H1 (cell line): Measurements from ENCODE around the gene BRD2. TPM values are rescaled to one million over a fixed set of nuclear protein-coding genes. Genes with fewer than 3 reads are reported as not detected.

Experiments
- CBX5 ChIP-seq: fragments of 300-800, 300-1000 bp; sonication (generic); IDR thresholded peaks from 2 replicates; pipeline ENCODE4 v1.7.1; 2016; ENCODE audit warnings: antibody characterized with exemption, low read length, low read depth
- CHD1 ChIP-seq: IDR thresholded peaks from 2 replicates; pipeline ENCODE4 v1.6.1; 2012; ENCODE audit warnings: low read depth, low read length, improper control_type of control experiment
- FOSL1 ChIP-seq: IDR thresholded peaks from 2 replicates; pipeline ENCODE4 v1.6.1; 2011; ENCODE audit warnings: mild to moderate bottlenecking, low read depth, low read length, moderate library complexity; ENCODE audit not compliant: insufficient read depth
- MAX ChIP-seq: IDR thresholded peaks from 2 replicates; pipeline ENCODE4 v1.6.1; 2012; ENCODE audit warnings: inconsistent platforms
- POU5F1 ChIP-seq: IDR thresholded peaks from 2 replicates; pipeline ENCODE4 v1.6.1; 2011; ENCODE audit warnings: low read depth, mild to moderate bottlenecking, low read length, moderate library complexity
- RXRA ChIP-seq: IDR thresholded peaks from 2 replicates; pipeline ENCODE4 v1.6.1; 2011; ENCODE audit warnings: low read depth, mild to moderate bottlenecking, low read length, moderate library complexity; ENCODE audit not compliant: insufficient read depth
- TAF1 ChIP-seq: IDR thresholded peaks from 2 replicates; pipeline ENCODE4 v1.6.1; 2011; ENCODE audit warnings: mild to moderate bottlenecking, low read depth, low read length
- polyA plus RNA-seq, 7 experiments: library from polyadenylated mRNA; depleted of rRNA in 3 of 7; stranded (reverse) in 5 of 7; unstranded in 2 of 7; fragments of >200 nt in 5 of 7; fragments of 200-250 nt in 2 of 7; gene quantifications; 1 replicate in 5 of 7; 2 replicates in 1 of 7; 4 replicates in 1 of 7; pipeline versions ENCODE4 v1.2.1 to v1.2.3, GENCODE V29; 2011 to 2013; ENCODE audit warnings: missing spikeins in 2 of 7, mixed read lengths in 2 of 7
- total RNA-seq: library from RNA; stranded (reverse); fragmentation: NEBNext Ultra II Directional; extraction: Animal tissue kit (Norgen Biotek cat#: 25700); gene quantifications from 2 replicates; pipeline ENCODE4 v1.2.1, GENCODE V29; 2021
- TF ChIP-seq, protein P1 (sequence below): fragments of 300-600 bp; sonication (generic); IDR thresholded peaks from 2 replicates; pipeline ENCODE4 v1.7.1; 2012; ENCODE audit warnings: low read length, moderate library complexity, mild to moderate bottlenecking, inconsistent platforms; ENCODE audit not compliant: insufficient replicate concordance
- TF ChIP-seq, protein P2 (sequence below): IDR thresholded peaks from 2 replicates; pipeline ENCODE4 v1.6.1; 2012; ENCODE audit warnings: inconsistent platforms

Gene BRD2
- total and polyA plus RNA-seq, 2 of the 8 experiments (the other 6 are each of a cell fraction or from before 2014, with no cell fraction given): 132 to 185 TPM

DNA sequence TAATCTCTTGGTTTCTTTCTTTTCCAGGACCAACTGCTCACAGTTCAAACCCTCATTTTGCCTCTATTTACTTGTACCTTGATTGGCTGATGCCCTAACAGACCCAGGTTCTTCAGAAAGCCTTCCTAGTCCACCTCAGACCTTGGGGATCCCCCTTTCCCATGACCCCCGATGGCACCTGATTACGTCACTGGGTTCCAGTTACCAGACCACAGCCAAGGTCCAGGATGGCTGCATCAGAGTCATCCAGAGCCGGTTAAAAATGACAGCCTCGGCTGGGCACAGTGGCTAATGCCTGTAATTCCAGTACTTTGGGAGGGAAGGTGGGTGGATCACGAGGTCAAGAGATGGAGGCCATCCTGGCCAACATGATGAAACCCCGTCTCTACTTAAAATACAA lies 36.5 kb downstream of the BRD2 start (continued):
- TF ChIP-seq CHD1 (no peak), TAF1 (no peak), FOSL1 (no peak), CBX5 (no peak), POU5F1 (no peak), MAX (no peak), RXRA (no peak)
- TF ChIP-seq, protein P1, sequence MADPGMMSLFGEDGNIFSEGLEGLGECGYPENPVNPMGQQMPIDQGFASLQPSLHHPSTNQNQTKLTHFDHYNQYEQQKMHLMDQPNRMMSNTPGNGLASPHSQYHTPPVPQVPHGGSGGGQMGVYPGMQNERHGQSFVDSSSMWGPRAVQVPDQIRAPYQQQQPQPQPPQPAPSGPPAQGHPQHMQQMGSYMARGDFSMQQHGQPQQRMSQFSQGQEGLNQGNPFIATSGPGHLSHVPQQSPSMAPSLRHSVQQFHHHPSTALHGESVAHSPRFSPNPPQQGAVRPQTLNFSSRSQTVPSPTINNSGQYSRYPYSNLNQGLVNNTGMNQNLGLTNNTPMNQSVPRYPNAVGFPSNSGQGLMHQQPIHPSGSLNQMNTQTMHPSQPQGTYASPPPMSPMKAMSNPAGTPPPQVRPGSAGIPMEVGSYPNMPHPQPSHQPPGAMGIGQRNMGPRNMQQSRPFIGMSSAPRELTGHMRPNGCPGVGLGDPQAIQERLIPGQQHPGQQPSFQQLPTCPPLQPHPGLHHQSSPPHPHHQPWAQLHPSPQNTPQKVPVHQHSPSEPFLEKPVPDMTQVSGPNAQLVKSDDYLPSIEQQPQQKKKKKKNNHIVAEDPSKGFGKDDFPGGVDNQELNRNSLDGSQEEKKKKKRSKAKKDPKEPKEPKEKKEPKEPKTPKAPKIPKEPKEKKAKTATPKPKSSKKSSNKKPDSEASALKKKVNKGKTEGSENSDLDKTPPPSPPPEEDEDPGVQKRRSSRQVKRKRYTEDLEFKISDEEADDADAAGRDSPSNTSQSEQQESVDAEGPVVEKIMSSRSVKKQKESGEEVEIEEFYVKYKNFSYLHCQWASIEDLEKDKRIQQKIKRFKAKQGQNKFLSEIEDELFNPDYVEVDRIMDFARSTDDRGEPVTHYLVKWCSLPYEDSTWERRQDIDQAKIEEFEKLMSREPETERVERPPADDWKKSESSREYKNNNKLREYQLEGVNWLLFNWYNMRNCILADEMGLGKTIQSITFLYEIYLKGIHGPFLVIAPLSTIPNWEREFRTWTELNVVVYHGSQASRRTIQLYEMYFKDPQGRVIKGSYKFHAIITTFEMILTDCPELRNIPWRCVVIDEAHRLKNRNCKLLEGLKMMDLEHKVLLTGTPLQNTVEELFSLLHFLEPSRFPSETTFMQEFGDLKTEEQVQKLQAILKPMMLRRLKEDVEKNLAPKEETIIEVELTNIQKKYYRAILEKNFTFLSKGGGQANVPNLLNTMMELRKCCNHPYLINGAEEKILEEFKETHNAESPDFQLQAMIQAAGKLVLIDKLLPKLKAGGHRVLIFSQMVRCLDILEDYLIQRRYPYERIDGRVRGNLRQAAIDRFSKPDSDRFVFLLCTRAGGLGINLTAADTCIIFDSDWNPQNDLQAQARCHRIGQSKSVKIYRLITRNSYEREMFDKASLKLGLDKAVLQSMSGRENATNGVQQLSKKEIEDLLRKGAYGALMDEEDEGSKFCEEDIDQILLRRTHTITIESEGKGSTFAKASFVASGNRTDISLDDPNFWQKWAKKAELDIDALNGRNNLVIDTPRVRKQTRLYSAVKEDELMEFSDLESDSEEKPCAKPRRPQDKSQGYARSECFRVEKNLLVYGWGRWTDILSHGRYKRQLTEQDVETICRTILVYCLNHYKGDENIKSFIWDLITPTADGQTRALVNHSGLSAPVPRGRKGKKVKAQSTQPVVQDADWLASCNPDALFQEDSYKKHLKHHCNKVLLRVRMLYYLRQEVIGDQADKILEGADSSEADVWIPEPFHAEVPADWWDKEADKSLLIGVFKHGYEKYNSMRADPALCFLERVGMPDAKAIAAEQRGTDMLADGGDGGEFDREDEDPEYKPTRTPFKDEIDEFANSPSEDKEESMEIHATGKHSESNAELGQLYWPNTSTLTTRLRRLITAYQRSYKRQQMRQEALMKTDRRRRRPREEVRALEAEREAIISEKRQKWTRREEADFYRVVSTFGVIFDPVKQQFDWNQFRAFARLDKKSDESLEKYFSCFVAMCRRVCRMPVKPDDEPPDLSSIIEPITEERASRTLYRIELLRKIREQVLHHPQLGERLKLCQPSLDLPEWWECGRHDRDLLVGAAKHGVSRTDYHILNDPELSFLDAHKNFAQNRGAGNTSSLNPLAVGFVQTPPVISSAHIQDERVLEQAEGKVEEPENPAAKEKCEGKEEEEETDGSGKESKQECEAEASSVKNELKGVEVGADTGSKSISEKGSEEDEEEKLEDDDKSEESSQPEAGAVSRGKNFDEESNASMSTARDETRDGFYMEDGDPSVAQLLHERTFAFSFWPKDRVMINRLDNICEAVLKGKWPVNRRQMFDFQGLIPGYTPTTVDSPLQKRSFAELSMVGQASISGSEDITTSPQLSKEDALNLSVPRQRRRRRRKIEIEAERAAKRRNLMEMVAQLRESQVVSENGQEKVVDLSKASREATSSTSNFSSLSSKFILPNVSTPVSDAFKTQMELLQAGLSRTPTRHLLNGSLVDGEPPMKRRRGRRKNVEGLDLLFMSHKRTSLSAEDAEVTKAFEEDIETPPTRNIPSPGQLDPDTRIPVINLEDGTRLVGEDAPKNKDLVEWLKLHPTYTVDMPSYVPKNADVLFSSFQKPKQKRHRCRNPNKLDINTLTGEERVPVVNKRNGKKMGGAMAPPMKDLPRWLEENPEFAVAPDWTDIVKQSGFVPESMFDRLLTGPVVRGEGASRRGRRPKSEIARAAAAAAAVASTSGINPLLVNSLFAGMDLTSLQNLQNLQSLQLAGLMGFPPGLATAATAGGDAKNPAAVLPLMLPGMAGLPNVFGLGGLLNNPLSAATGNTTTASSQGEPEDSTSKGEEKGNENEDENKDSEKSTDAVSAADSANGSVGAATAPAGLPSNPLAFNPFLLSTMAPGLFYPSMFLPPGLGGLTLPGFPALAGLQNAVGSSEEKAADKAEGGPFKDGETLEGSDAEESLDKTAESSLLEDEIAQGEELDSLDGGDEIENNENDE: no peak
- TF ChIP-seq, protein P2, sequence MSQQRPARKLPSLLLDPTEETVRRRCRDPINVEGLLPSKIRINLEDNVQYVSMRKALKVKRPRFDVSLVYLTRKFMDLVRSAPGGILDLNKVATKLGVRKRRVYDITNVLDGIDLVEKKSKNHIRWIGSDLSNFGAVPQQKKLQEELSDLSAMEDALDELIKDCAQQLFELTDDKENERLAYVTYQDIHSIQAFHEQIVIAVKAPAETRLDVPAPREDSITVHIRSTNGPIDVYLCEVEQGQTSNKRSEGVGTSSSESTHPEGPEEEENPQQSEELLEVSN: no peak
